GM12878 (cell line): ENCODE measurements around the gene EAF1. TPM values are rescaled to one million over a fixed set of nuclear protein-coding genes. Genes with fewer than 3 reads are reported as not detected.

Experiments used
- EP300 ChIP-seq, 2 experiments: fragments of 150-350 bp in 1 of 2; IDR thresholded peaks; 2 replicates each; pipeline ENCODE4 v1.6.1; 2011 to 2012; ENCODE audit warnings: low read depth in 2 of 2, low read length in 2 of 2, borderline replicate concordance in 1 of 2, improper control_type of control experiment in 1 of 2, inconsistent platforms in 1 of 2; ENCODE audit not compliant: control insufficient read depth in 1 of 2
- ETV6 ChIP-seq, 2 experiments: fragments of 450-650 bp in 1 of 2; IDR thresholded peaks in 1 of 2; conservative IDR thresholded peaks in 1 of 2; 2 replicates each; pipeline ENCODE4 v1.6.1; 2014; ENCODE audit warnings: antibody characterized with exemption in 1 of 2, borderline replicate concordance in 1 of 2, low read depth in 1 of 2, mild to moderate bottlenecking in 1 of 2, moderate library complexity in 1 of 2
- NFIC ChIP-seq: IDR thresholded peaks from 2 replicates; pipeline ENCODE4 v1.6.1; 2012; ENCODE audit warnings: low read depth, mild to moderate bottlenecking, inconsistent platforms, low read length, moderate library complexity
- NFXL1 ChIP-seq: fragments of 450-650 bp; IDR thresholded peaks from 2 replicates; pipeline ENCODE4 v1.6.1; 2017; ENCODE audit warnings: antibody characterized with exemption, mild to moderate bottlenecking, borderline replicate concordance
- NFYA ChIP-seq: IDR thresholded peaks from 2 replicates; pipeline ENCODE4 v1.6.1; 2011; ENCODE audit warnings: low read depth, mild to moderate bottlenecking, low read length, improper control_type of control experiment, borderline replicate concordance
- NRF1 ChIP-seq: conservative IDR thresholded peaks from 2 replicates; pipeline ENCODE4 v1.6.1; 2011; ENCODE audit warnings: mild to moderate bottlenecking, low read depth, low read length, improper control_type of control experiment
- PML ChIP-seq: IDR thresholded peaks from 2 replicates; pipeline ENCODE4 v1.6.1; 2012; ENCODE audit warnings: low read length, inconsistent platforms
- SMARCA5 ChIP-seq: fragments of 450-650 bp; IDR thresholded peaks from 2 replicates; pipeline ENCODE4 v1.6.1; 2017; ENCODE audit warnings: mild to moderate bottlenecking
- SPI1 ChIP-seq: IDR thresholded peaks from 2 replicates; pipeline ENCODE4 v1.6.1; 2011; ENCODE audit warnings: low read depth, mild to moderate bottlenecking, low read length, moderate library complexity, borderline replicate concordance; ENCODE audit not compliant: insufficient read depth
- SUZ12 ChIP-seq: fragments of 200-600 bp; sonication (generic); IDR thresholded peaks from one replicate; pipeline ENCODE4 v1.6.1; 2018; ENCODE audit warnings: antibody characterized with exemption, mild to moderate bottlenecking; ENCODE audit not compliant: unreplicated experiment
- polyA plus RNA-seq, 11 experiments: library from polyadenylated mRNA; depleted of rRNA in 4 of 11; unstranded in 6 of 11; stranded (reverse) in 5 of 11; fragments of >200 nt; fragmentation: Nextera tagmentation in 4 of 11; fragmentation: Illumina TruSeq in 1 of 11; extraction: Ambion mirVana in 4 of 11; extraction: Trizol in 1 of 11; gene quantifications; 1 replicate in 1 of 11; 2 replicates in 10 of 11; pipeline versions ENCODE4 v1.2.1 to v1.2.3, GENCODE V29; 2011 to 2016; ENCODE audit warnings: inconsistent platforms in 2 of 11, missing spikeins in 2 of 11, low read depth in 1 of 11
- total RNA-seq, 4 experiments: library from RNA; depleted of rRNA in 3 of 4; stranded (reverse); fragments of >200 nt in 3 of 4; fragmentation: Illumina TruSeq in 1 of 4; extraction: Trizol in 1 of 4; gene quantifications; 2 replicates each; pipeline versions ENCODE4 v1.2.1 to v1.2.3, GENCODE V29; 2013 to 2021
- TF ChIP-seq, protein P1 (sequence below): IDR thresholded peaks from 2 replicates; pipeline ENCODE4 v1.6.1; 2012; ENCODE audit warnings: low read depth, low read length, improper control_type of control experiment
- TF ChIP-seq, protein P2 (sequence below): fragments of 150-350 bp; IDR thresholded peaks from 2 replicates; pipeline ENCODE4 v1.6.1; 2014; ENCODE audit warnings: mild to moderate bottlenecking, low read depth, low read length
- TF ChIP-seq, protein P3 (sequence below): IDR thresholded peaks from 2 replicates; pipeline ENCODE4 v1.6.1; 2011; ENCODE audit warnings: borderline replicate concordance, low read depth, mild to moderate bottlenecking, moderate library complexity, low read length; ENCODE audit not compliant: insufficient read depth, poor library complexity, severe bottlenecking
- TF ChIP-seq, protein P4 (sequence below): IDR thresholded peaks from 2 replicates; pipeline ENCODE4 v1.6.1; 2012; ENCODE audit warnings: low read depth, low read length, improper control_type of control experiment
- TF ChIP-seq, protein P5 (sequence below): IDR thresholded peaks from 2 replicates; pipeline ENCODE4 v1.6.1; 2012; ENCODE audit warnings: low read length, inconsistent platforms
- TF ChIP-seq, protein P6 (sequence below): IDR thresholded peaks from 2 replicates; pipeline ENCODE4 v1.6.1; 2012; ENCODE audit warnings: improper control_type of control experiment, low read depth, low read length; ENCODE audit not compliant: insufficient replicate concordance

Gene EAF1
- total and polyA plus RNA-seq, 10 of the 15 experiments (the other 5 are each of a cell fraction or from before 2014, with no cell fraction given), result 6.8 to 21.6 (median 15.6) TPM

DNA sequence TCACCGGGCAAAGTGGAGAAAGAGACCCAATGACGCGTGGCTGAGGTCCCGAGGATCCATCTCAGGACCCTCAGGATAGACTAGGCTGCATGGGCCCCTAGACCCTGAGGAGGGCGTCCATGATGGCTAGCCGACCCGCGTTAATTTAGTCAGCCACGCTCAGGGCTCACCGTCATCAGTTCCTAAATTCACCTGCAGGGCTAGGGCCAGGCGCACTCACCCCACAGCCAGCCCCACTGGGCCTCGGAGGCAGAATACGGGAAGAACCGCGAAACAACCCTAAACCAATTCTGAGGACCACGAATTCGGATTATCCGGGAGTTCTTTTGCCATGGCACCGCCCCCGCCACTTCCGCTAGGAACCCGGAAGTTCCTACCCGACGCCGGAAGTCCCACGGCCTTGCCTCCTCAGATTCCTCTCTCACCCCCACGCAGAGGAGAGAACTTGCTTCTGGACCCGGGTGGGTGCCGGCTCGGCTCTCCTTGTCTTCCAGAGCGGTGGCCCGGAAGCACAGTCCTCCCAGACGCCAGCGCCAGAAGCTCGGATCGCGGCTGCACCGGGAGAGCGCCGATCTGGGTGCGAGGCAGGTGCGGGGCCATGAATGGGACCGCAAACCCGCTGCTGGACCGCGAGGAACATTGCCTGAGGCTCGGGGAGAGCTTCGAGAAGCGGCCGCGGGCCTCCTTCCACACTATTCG lies at the start of gene EAF1, which contains the start of gene METTL6 (continued):
- TF ChIP-seq EP300 (IDR thresholded peaks at IDR 0.05; ENCODE audit: borderline replicate concordance in 1 of 2, control insufficient read depth in 1 of 2, low read depth in 2 of 2, low read length in 2 of 2), result 0 out of 4 replicates have a peak, but pooled peaks of 1 of the 2 experiments have one; percentile 10
- TF ChIP-seq, protein P1, sequence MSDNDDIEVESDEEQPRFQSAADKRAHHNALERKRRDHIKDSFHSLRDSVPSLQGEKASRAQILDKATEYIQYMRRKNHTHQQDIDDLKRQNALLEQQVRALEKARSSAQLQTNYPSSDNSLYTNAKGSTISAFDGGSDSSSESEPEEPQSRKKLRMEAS, result no peak
- TF ChIP-seq ETV6 (conservative IDR thresholded peaks at IDR 0.05 in 1 of 2, IDR thresholded peaks at IDR 0.05 in 1 of 2; ENCODE audit: borderline replicate concordance in 1 of 2, low read depth in 1 of 2), result peak in 1 of 2 experiments; percentile 97; a peak in 2 of 4 replicates
- no peak for TF ChIP-seq NFXL1
- TF ChIP-seq, protein P2, sequence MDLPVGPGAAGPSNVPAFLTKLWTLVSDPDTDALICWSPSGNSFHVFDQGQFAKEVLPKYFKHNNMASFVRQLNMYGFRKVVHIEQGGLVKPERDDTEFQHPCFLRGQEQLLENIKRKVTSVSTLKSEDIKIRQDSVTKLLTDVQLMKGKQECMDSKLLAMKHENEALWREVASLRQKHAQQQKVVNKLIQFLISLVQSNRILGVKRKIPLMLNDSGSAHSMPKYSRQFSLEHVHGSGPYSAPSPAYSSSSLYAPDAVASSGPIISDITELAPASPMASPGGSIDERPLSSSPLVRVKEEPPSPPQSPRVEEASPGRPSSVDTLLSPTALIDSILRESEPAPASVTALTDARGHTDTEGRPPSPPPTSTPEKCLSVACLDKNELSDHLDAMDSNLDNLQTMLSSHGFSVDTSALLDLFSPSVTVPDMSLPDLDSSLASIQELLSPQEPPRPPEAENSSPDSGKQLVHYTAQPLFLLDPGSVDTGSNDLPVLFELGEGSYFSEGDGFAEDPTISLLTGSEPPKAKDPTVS, result no peak
- TF ChIP-seq, protein P3, sequence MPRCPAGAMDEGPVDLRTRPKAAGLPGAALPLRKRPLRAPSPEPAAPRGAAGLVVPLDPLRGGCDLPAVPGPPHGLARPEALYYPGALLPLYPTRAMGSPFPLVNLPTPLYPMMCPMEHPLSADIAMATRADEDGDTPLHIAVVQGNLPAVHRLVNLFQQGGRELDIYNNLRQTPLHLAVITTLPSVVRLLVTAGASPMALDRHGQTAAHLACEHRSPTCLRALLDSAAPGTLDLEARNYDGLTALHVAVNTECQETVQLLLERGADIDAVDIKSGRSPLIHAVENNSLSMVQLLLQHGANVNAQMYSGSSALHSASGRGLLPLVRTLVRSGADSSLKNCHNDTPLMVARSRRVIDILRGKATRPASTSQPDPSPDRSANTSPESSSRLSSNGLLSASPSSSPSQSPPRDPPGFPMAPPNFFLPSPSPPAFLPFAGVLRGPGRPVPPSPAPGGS, result no peak
- TF ChIP-seq SPI1, result peak; percentile 35; the same call in 1 of the 2 replicates
- TF ChIP-seq SMARCA5, result peak; percentile 34; the same call in 1 of the 2 replicates
- TF ChIP-seq SUZ12, result no peak
- TF ChIP-seq, protein P4, sequence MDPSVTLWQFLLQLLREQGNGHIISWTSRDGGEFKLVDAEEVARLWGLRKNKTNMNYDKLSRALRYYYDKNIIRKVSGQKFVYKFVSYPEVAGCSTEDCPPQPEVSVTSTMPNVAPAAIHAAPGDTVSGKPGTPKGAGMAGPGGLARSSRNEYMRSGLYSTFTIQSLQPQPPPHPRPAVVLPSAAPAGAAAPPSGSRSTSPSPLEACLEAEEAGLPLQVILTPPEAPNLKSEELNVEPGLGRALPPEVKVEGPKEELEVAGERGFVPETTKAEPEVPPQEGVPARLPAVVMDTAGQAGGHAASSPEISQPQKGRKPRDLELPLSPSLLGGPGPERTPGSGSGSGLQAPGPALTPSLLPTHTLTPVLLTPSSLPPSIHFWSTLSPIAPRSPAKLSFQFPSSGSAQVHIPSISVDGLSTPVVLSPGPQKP, result peak; percentile 53; the same call in 1 of the 2 replicates
- TF ChIP-seq PML, result peak; percentile 77
- TF ChIP-seq, protein P5, sequence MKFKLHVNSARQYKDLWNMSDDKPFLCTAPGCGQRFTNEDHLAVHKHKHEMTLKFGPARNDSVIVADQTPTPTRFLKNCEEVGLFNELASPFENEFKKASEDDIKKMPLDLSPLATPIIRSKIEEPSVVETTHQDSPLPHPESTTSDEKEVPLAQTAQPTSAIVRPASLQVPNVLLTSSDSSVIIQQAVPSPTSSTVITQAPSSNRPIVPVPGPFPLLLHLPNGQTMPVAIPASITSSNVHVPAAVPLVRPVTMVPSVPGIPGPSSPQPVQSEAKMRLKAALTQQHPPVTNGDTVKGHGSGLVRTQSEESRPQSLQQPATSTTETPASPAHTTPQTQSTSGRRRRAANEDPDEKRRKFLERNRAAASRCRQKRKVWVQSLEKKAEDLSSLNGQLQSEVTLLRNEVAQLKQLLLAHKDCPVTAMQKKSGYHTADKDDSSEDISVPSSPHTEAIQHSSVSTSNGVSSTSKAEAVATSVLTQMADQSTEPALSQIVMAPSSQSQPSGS, result no peak
- TF ChIP-seq NFYA, result no peak
- TF ChIP-seq, protein P6, sequence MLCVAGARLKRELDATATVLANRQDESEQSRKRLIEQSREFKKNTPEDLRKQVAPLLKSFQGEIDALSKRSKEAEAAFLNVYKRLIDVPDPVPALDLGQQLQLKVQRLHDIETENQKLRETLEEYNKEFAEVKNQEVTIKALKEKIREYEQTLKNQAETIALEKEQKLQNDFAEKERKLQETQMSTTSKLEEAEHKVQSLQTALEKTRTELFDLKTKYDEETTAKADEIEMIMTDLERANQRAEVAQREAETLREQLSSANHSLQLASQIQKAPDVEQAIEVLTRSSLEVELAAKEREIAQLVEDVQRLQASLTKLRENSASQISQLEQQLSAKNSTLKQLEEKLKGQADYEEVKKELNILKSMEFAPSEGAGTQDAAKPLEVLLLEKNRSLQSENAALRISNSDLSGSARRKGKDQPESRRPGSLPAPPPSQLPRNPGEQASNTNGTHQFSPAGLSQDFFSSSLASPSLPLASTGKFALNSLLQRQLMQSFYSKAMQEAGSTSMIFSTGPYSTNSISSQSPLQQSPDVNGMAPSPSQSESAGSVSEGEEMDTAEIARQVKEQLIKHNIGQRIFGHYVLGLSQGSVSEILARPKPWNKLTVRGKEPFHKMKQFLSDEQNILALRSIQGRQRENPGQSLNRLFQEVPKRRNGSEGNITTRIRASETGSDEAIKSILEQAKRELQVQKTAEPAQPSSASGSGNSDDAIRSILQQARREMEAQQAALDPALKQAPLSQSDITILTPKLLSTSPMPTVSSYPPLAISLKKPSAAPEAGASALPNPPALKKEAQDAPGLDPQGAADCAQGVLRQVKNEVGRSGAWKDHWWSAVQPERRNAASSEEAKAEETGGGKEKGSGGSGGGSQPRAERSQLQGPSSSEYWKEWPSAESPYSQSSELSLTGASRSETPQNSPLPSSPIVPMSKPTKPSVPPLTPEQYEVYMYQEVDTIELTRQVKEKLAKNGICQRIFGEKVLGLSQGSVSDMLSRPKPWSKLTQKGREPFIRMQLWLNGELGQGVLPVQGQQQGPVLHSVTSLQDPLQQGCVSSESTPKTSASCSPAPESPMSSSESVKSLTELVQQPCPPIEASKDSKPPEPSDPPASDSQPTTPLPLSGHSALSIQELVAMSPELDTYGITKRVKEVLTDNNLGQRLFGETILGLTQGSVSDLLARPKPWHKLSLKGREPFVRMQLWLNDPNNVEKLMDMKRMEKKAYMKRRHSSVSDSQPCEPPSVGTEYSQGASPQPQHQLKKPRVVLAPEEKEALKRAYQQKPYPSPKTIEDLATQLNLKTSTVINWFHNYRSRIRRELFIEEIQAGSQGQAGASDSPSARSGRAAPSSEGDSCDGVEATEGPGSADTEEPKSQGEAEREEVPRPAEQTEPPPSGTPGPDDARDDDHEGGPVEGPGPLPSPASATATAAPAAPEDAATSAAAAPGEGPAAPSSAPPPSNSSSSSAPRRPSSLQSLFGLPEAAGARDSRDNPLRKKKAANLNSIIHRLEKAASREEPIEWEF, result no peak
- no peak for TF ChIP-seq NRF1
- TF ChIP-seq NFIC, result no peak
